HFF-Myc (cell line): Measurements from ENCODE around the gene KRTAP5-1.

Experiments
- DNase-seq: peaks from one replicate; pipeline ENCODE4 v3.0.0-alpha.2; 2011; ENCODE audit warnings: low read depth; ENCODE audit errors: extremely low read depth
- H3K4me3 ChIP-seq: replicated peaks from 2 replicates; pipeline ENCODE4 v1.5.1; 2011; ENCODE audit warnings: low read depth, mild to moderate bottlenecking, control low read depth, low read length
- CTCF ChIP-seq: IDR thresholded peaks from 2 replicates; pipeline ENCODE4 v1.5.1; 2012; ENCODE audit warnings: mild to moderate bottlenecking, low read depth, low read length, control low read depth; ENCODE audit errors: missing control alignments

Gene KRTAP5-1

GRCh38 chr11:1570896-1571759, 14.0 kb downstream of the KRTAP5-1 start:
- peak overlapping the region; percentile 45 for H3K4me3 ChIP-seq
- DNase-seq, result no peak
- TF ChIP-seq CTCF, result no peak

- no peak for DNase-seq
- H3K4me3 ChIP-seq, result no peak overlapping the region; the same call in 1 of the 2 replicates
- no peak for TF ChIP-seq CTCF
Observed at GRCh38 chr11:1570531-1570895, 14.6 kb downstream of the KRTAP5-1 start.

- TF ChIP-seq CTCF, result no peak
- DNase-seq, result no peak
- no peak overlapping the region for H3K4me3 ChIP-seq
Observed at GRCh38 chr11:1570001-1570453, 15.1 kb downstream of the KRTAP5-1 start.

GRCh38 chr11:1569251-1569780, 15.8 kb downstream of the KRTAP5-1 start:
- DNase-seq, result no peak
- no peak for TF ChIP-seq CTCF
- H3K4me3 ChIP-seq, result no peak overlapping the region

- no peak for DNase-seq
- TF ChIP-seq CTCF, result no peak
- no peak overlapping the region for H3K4me3 ChIP-seq
Observed at GRCh38 chr11:1568441-1568911, 16.6 kb downstream of the KRTAP5-1 start.

GRCh38 chr11:1567721-1568100, 17.4 kb downstream of the KRTAP5-1 start:
- DNase-seq, result no peak
- H3K4me3 ChIP-seq, result no peak overlapping the region
- no peak for TF ChIP-seq CTCF
